Neuronal stem cell (in vitro differentiated cells): ENCODE results near the gene SCCPDH.

Experiments
- DNase-seq: peaks from one replicate; pipeline ENCODE4 v3.0.0-alpha.2; 2013; ENCODE audit warnings: low spot score
- H2AFZ ChIP-seq: one replicate; pipeline ENCODE4 v1.6.1; 2013; ENCODE audit warnings: mild to moderate bottlenecking, low read length, inconsistent platforms
- H2AK5ac ChIP-seq: 2 replicates; pipeline ENCODE4 v1.6.1; 2013; ENCODE audit warnings: low read depth, mild to moderate bottlenecking, inconsistent platforms, low read length, moderate library complexity, mixed read lengths
- H2BK120ac ChIP-seq: 2 replicates; pipeline ENCODE4 v1.6.1; 2013; ENCODE audit warnings: low read depth, mild to moderate bottlenecking, inconsistent platforms, low read length, moderate library complexity, mixed read lengths
- H2BK12ac ChIP-seq: one replicate; pipeline ENCODE4 v1.6.1; 2013; ENCODE audit warnings: low read length, inconsistent platforms
- H2BK15ac ChIP-seq: 2 replicates; pipeline ENCODE4 v1.6.1; 2013; ENCODE audit warnings: mild to moderate bottlenecking, low read length, inconsistent platforms, mixed read lengths
- H2BK5ac ChIP-seq: one replicate; pipeline ENCODE4 v1.6.1; 2013; ENCODE audit warnings: inconsistent platforms, mild to moderate bottlenecking, low read length, moderate library complexity
- H3K14ac ChIP-seq: one replicate; pipeline ENCODE4 v1.6.1; 2013; ENCODE audit warnings: low read length, inconsistent platforms
- H3K18ac ChIP-seq: 2 replicates; pipeline ENCODE4 v1.6.1; 2013; ENCODE audit warnings: low read length, inconsistent platforms
- H3K23ac ChIP-seq: 2 replicates; pipeline ENCODE4 v1.6.1; 2013; ENCODE audit warnings: low read depth, mild to moderate bottlenecking, mixed read lengths, low read length, inconsistent platforms; ENCODE audit not compliant: poor library complexity
- H3K27ac ChIP-seq: replicated peaks from 3 replicates; pipeline ENCODE4 v1.5.1; 2013; ENCODE audit warnings: low read length, inconsistent platforms
- H3K27me3 ChIP-seq, 3 experiments: 2 replicates each; pipeline ENCODE4 v1.6.1; 2013; ENCODE audit warnings: low read length in 3 of 3, mild to moderate bottlenecking in 2 of 3, inconsistent platforms in 1 of 3, low read depth in 1 of 3, mixed read lengths in 1 of 3, moderate library complexity in 1 of 3; ENCODE audit not compliant: control insufficient read depth in 3 of 3, insufficient read depth in 3 of 3
- H3K36me3 ChIP-seq, 2 donors: replicated peaks in 1 of 2; 2 replicates each; pipeline ENCODE4 v1.6.1; 2013; ENCODE audit warnings: low read length in 2 of 2; ENCODE audit not compliant: control insufficient read depth in 2 of 2, insufficient read depth in 2 of 2
- H3K4ac ChIP-seq: 2 replicates; pipeline ENCODE4 v1.6.1; 2013; ENCODE audit warnings: inconsistent platforms, mild to moderate bottlenecking, low read length, moderate library complexity
- H3K4me1 ChIP-seq, 2 donors: 1 replicate in 1 of 2; 2 replicates in 1 of 2; pipeline ENCODE4 v1.6.1; 2013; ENCODE audit warnings: low read length in 2 of 2, low read depth in 1 of 2; ENCODE audit not compliant: control insufficient read depth in 2 of 2, insufficient read depth in 1 of 2
- H3K4me2 ChIP-seq: one replicate; pipeline ENCODE4 v1.6.1; 2013; ENCODE audit warnings: mild to moderate bottlenecking, low read length, inconsistent platforms; ENCODE audit not compliant: insufficient read depth, poor library complexity, severe bottlenecking
- H3K4me3 ChIP-seq, 2 donors: 2 replicates each; pipeline ENCODE4 v1.5.1; 2013; ENCODE audit warnings: low read length in 2 of 2, mild to moderate bottlenecking in 2 of 2, inconsistent platforms in 1 of 2, moderate library complexity in 1 of 2
- H3K79me1 ChIP-seq: one replicate; pipeline ENCODE4 v1.6.1; 2013; ENCODE audit warnings: low read depth, mild to moderate bottlenecking, inconsistent platforms, low read length, moderate library complexity
- H3K9ac ChIP-seq: one replicate; pipeline ENCODE4 v1.6.1; 2013; ENCODE audit warnings: mild to moderate bottlenecking, low read depth, low read length, inconsistent platforms; ENCODE audit not compliant: poor library complexity
- H3K9me3 ChIP-seq, 2 donors: replicated peaks in 1 of 2; 2 replicates each; pipeline versions ENCODE3 to v1.6.1; 2013; ENCODE audit warnings: low read length in 2 of 2, mild to moderate bottlenecking in 2 of 2, inconsistent platforms in 1 of 2, low read depth in 1 of 2, mixed read lengths in 1 of 2, moderate library complexity in 1 of 2; ENCODE audit not compliant: control insufficient read depth in 2 of 2, insufficient read depth in 1 of 2
- H4K8ac ChIP-seq: one replicate; pipeline ENCODE4 v1.6.1; 2013; ENCODE audit warnings: low read depth, mild to moderate bottlenecking, inconsistent platforms, low read length, moderate library complexity
- H4K91ac ChIP-seq: one replicate; pipeline ENCODE4 v1.6.1; 2013; ENCODE audit warnings: low read length, low read depth, mild to moderate bottlenecking, inconsistent platforms; ENCODE audit not compliant: poor library complexity
- WGBS, 2 donors: extraction: QIAGEN DNeasy Blood & Tissue Kit; methylation state at CpG; one replicate each; pipeline ENCODE4 v1.1.7; 2013; ENCODE audit warnings: missing lambda C conversion rate in 2 of 2, mixed read lengths in 1 of 2; ENCODE audit not compliant: insufficient read length in 2 of 2, insufficient replicate concordance in 1 of 2; ENCODE audit errors: extremely low coverage in 2 of 2; 5-methylcytosine and 5-hydroxymethylcytosine counted together

SCCPDH gene

DNA sequence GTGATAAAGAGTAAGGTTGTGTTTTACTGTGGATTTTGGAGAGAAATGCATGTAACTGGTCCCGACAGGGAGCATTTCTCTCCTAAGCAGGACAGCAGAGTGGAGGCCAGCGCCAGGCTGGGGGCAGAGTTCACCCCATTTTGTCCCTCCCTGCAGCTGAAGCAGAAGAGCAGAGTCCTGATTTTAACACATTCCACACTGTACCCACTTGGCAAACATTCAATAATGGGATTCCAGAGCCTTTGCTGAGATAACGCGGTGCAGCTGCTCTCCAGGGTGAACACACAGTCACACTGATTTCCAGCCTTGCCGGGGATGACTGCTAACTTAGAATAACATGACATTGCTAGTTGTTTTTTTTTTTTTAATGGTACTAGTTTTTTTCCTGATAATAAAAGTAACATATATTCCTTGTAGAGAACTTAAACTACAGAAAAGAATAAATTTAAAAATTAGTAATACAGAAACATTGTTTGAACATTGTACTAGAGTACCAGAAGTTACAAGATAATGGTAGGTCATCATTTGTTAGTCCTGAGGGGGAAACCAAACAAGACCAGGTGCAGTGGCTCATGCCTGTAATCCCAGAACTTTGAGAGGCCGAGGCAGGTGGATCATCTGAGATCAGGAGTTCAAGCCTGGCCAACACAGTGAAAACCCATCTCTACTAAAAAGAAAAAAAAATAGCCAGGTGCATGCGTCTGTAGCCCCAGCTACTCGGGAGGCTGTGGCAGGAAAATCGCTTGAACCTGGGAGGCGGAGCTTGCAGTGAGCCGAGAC lies 77.2 kb downstream of the SCCPDH start:
- Histone ChIP-seq H3K23ac (no peak overlapping the region), H3K79me1 (no peaks in the 10 kb centered on the region), H3K27me3 (peaks cover 0 to 15% (median 0%) of the 10 kb centered on the region in 3 experiments), H3K18ac (no peak overlapping the region), H3K9ac (no peak overlapping the region), H3K4me3 (no peak overlapping the region), H2BK12ac (no peak overlapping the region), H2BK120ac (no peak overlapping the region), H4K91ac (no peak overlapping the region), H2BK15ac (no peak overlapping the region), H3K4me2 (no peak overlapping the region), H4K8ac (no peak overlapping the region), H3K4me1 (peaks cover 6 to 8% of the 10 kb centered on the region in 2 donors), H3K27ac (no peak overlapping the region), H3K4ac (no peak overlapping the region), H2AK5ac (no peak overlapping the region), H2BK5ac (no peak overlapping the region), H3K14ac (no peak overlapping the region), H3K36me3 (no peaks in the 10 kb centered on the region), H2AFZ (no peak overlapping the region), H3K9me3 (peaks cover 0 to 4% of the 10 kb centered on the region in 2 donors)
- no CpG with 5 or more reads among the region's 11 CpGs for WGBS, 2 donors
- DNase-seq, result no peak

DNA sequence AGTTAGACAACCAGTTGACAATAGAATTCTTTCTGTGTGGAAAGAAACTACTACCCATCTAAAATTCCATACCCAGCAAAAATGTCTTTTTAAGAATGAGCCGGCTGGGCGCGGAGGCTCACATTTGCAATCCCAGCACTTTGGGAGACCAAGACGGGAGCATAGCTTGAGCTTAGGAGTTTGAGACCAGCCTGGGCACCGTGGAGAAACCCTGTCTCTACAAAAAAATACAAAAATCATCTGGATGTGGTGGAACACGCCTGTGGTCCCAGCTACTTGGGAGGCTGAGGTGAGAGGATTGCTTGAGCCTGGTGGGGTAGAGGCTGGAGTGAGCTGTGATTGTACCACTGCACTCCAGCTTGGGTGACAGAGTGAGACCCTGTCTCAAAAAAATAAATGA lies 79.2 kb downstream of the SCCPDH start:
- H2BK5ac ChIP-seq, result no peak overlapping the region
- no peak overlapping the region for H3K18ac ChIP-seq
- H3K4me1 ChIP-seq, result peaks cover 6 to 8% of the 10 kb centered on the region in 2 donors
- H4K91ac ChIP-seq, result no peak overlapping the region
- H2BK12ac ChIP-seq, result no peak overlapping the region
- no peak overlapping the region for H3K14ac ChIP-seq
- H3K27me3 ChIP-seq, result peaks cover 0 to 8% (median 0%) of the 10 kb centered on the region in 3 experiments
- no peaks in the 10 kb centered on the region for H3K79me1 ChIP-seq
- no peak overlapping the region for H3K4me2 ChIP-seq
- no peak overlapping the region for H2BK15ac ChIP-seq
- H3K4me3 ChIP-seq, result no peak overlapping the region
- H2AK5ac ChIP-seq, result no peak overlapping the region
- no peak overlapping the region for H2AFZ ChIP-seq
- H3K9me3 ChIP-seq, result peaks cover 0 to 3% of the 10 kb centered on the region in 2 donors
- no peak overlapping the region for H2BK120ac ChIP-seq
- H3K36me3 ChIP-seq, result no peaks in the 10 kb centered on the region
- no peak overlapping the region for H3K4ac ChIP-seq
- H3K23ac ChIP-seq, result no peak overlapping the region
- H4K8ac ChIP-seq, result no peak overlapping the region
- no peak overlapping the region for H3K9ac ChIP-seq
- no peak for DNase-seq
- no CpG with 5 or more reads among the region's 6 CpGs for WGBS, 2 donors
- no peak overlapping the region for H3K27ac ChIP-seq

DNA sequence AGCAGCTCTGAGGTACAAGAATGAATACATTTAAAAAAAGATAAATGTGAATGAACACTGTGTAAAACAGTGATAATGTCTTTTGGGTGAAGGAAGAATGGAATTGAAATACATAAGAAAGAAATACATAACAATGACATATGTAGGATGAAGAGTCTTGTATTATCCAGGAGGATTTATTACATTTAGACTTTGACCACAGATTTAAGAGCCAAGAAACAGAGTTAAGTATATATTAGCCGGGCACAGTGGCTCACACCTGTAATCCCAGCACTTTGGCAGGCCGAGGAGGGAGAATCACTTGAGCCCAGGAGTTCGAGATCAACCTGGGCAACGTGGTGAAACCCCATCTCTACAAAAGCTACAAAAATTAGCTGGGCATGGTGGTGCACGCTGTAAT lies 79.7 kb downstream of the SCCPDH start:
- Histone ChIP-seq H3K4me1 (peaks cover 6% of the 10 kb centered on the region in 2 donors), H4K8ac (no peak overlapping the region), H2BK120ac (no peak overlapping the region), H4K91ac (no peak overlapping the region), H2AFZ (no peak overlapping the region), H2BK15ac (no peak overlapping the region), H3K79me1 (no peaks in the 10 kb centered on the region), H3K9me3 (peaks cover 0 to 3% of the 10 kb centered on the region in 2 donors), H3K27ac (no peak overlapping the region), H3K4ac (no peak overlapping the region), H2BK5ac (no peak overlapping the region), H3K18ac (no peak overlapping the region), H3K9ac (no peak overlapping the region), H2AK5ac (no peak overlapping the region), H3K27me3 (peaks cover 0 to 5% (median 0%) of the 10 kb centered on the region in 3 experiments), H3K4me3 (no peak overlapping the region), H3K4me2 (no peak overlapping the region), H3K23ac (no peak overlapping the region), H3K36me3 (no peaks in the 10 kb centered on the region), H2BK12ac (no peak overlapping the region), H3K14ac (no peak overlapping the region)
- no peak for DNase-seq
- WGBS, 2 donors, result no CpG with 5 or more reads among the region's 5 CpGs

DNA sequence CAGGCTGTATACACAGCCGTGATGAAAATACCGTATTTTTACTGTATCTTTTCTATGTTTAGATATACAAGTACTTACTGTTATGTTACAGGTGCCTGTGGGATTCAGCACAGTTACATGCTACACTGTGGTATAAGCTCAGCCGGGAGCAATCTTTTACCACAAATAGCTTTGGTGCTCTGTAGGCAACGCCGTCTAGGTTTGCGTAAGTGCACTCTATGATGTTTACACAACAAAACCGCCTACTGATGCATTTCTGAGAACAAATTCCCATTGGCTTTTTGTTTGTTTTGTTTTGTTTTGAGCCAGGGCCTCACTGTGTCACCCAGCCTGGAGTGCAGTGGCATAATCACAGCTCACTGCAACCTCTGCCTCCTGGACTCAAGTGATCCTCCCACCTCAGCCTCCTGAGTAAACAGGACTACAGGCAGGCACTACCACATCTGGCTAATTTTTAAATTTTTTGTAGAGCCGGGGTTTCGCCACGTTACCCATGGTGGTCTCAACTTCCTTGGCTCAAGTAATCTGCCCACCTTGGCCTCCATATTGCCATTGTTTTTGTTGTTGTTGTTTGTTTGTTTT lies 81.0 kb downstream of the SCCPDH start:
- Histone ChIP-seq H3K4me1 (no peaks in the 10 kb centered on the region), H3K4me2 (no peak overlapping the region), H3K9ac (no peak overlapping the region), H3K14ac (no peak overlapping the region), H3K18ac (no peak overlapping the region), H2BK5ac (no peak overlapping the region), H3K4me3 (no peak overlapping the region), H2BK120ac (no peak overlapping the region), H3K36me3 (no peaks in the 10 kb centered on the region), H2BK12ac (no peak overlapping the region), H4K8ac (no peak overlapping the region), H3K79me1 (no peaks in the 10 kb centered on the region), H3K9me3 (peaks cover 0 to 3% of the 10 kb centered on the region in 2 donors), H2AFZ (no peak overlapping the region), H3K27ac (no peak overlapping the region), H3K27me3 (no peaks in the 10 kb centered on the region), H3K23ac (no peak overlapping the region), H2AK5ac (no peak overlapping the region), H4K91ac (no peak overlapping the region), H2BK15ac (no peak overlapping the region), H3K4ac (no peak overlapping the region)
- no peak for DNase-seq
- WGBS, 2 donors, result no CpG with 5 or more reads among the region's 10 CpGs
